HepG2 (cell line): ENCODE measurements around the gene PIEZO2. TPM values are rescaled to one million over a fixed set of nuclear protein-coding genes. Genes with fewer than 3 reads are reported as not detected.

ENCODE experiments used
- ATAC-seq: fragments of 200-7000 bp; cut with Tn5 transposase; 3 replicates; pipeline ENCODE4 v1.9.1; 2020; ENCODE audit warnings: mild to moderate bottlenecking, moderate library complexity
- BruUV-seq: library from RNA; stranded (reverse); fragments of 400-500 nt; replicated peaks from 2 replicates; lab custom pipeline; 2021; lab: Mats Ljungman, UMichigan
- CTCF ChIA-PET: fragments of 300-600 bp; formaldehyde crosslinking; extraction: SDS; loops from one replicate; lab custom pipeline; 2021; ENCODE audit warnings: low total read pairs, inconsistent platforms, low intra/inter-chr PET ratio; lab: Yijun Ruan, JAX
- POLR2A ChIA-PET: fragments of 350-600 bp; sonication (Branson Sonifier 250); formaldehyde crosslinking; loops from one replicate; lab custom pipeline; 2020; ENCODE audit warnings: antibody characterized with exemption, inconsistent platforms; lab: Yijun Ruan, JAX
- DNase-seq: peaks from one replicate; pipeline ENCODE4 v3.0.0-alpha.2; 2015; ENCODE audit warnings: low spot score
- FAIRE-seq: peaks from 3 replicates; lab custom pipeline; 2011; peaks lifted over from hg19 to GRCh38; lab: Jason Lieb, UNC
- H2AFZ ChIP-seq: one replicate; pipeline ENCODE4 v1.6.1; 2011; ENCODE audit warnings: low read length, inconsistent platforms
- H3K27ac ChIP-seq: fragments of 300-600 bp; 3 replicates; pipeline ENCODE4 v1.8.0; 2011; ENCODE audit warnings: mixed run types, mild to moderate bottlenecking, mixed read lengths, low read length, inconsistent platforms; ENCODE audit not compliant: insufficient read depth; ENCODE audit errors: extremely low read length
- H3K27me3 ChIP-seq, 2 experiments: fragments of 200-600 bp in 1 of 2; 2 replicates in 1 of 2; 3 replicates in 1 of 2; pipeline versions ENCODE4 v1.6.0 to v1.8.0; 2011; ENCODE audit warnings: low read length in 2 of 2, mild to moderate bottlenecking in 2 of 2, moderate library complexity in 2 of 2, inconsistent platforms in 1 of 2; ENCODE audit not compliant: insufficient read depth in 2 of 2, control insufficient read depth in 1 of 2
- H3K36me3 ChIP-seq, 2 experiments: fragments of 200-600 bp in 1 of 2; replicated peaks in 1 of 2; 2 replicates in 1 of 2; 3 replicates in 1 of 2; pipeline versions ENCODE4 v1.5.1 to v1.8.0; 2011; ENCODE audit warnings: low read length in 2 of 2, inconsistent platforms in 1 of 2; ENCODE audit not compliant: insufficient read depth in 2 of 2, control insufficient read depth in 1 of 2
- H3K4me1 ChIP-seq: 2 replicates; pipeline ENCODE4 v1.5.1; 2012; ENCODE audit warnings: low read length, inconsistent platforms; ENCODE audit not compliant: insufficient read depth
- H3K4me2 ChIP-seq: 2 replicates; pipeline ENCODE4 v1.6.0; 2011; ENCODE audit warnings: low read depth, low read length, inconsistent platforms
- H3K4me3 ChIP-seq, 3 experiments: fragments of 200-600 bp in 1 of 3; sonication (generic), shearing (Covaris generic) in 1 of 3; replicated peaks in 1 of 3; 2 replicates each; pipeline ENCODE4 v1.5.1; 2011 to 2016; ENCODE audit warnings: low read length in 3 of 3, inconsistent platforms in 2 of 3, low read depth in 2 of 3, mild to moderate bottlenecking in 2 of 3, control low read depth in 1 of 3, mixed read lengths in 1 of 3; ENCODE audit not compliant: insufficient read depth in 1 of 3
- H3K79me2 ChIP-seq: one replicate; pipeline ENCODE4 v1.6.1; 2011; ENCODE audit warnings: low read length, inconsistent platforms; ENCODE audit not compliant: insufficient read depth
- H3K9ac ChIP-seq: 2 replicates; pipeline ENCODE4 v1.6.0; 2011; ENCODE audit warnings: mild to moderate bottlenecking, low read depth, low read length, inconsistent platforms; ENCODE audit not compliant: insufficient read depth
- H3K9me3 ChIP-seq: 2 replicates; pipeline ENCODE4 v1.5.1; 2012; ENCODE audit warnings: mild to moderate bottlenecking, low read length
- H4K20me1 ChIP-seq: 2 replicates; pipeline ENCODE4 v1.6.0; 2011; ENCODE audit warnings: inconsistent platforms, mild to moderate bottlenecking, low read length, moderate library complexity; ENCODE audit not compliant: insufficient read depth
- ZNF639 ChIP-seq: conservative IDR thresholded peaks from 2 replicates; pipeline ENCODE4 v1.6.1; 2018; ENCODE audit warnings: missing genetic modification reagents
- WGBS: methylation state at CpG from one replicate; pipeline ENCODE4 v1.1.6; 2017; ENCODE audit warnings: low lambda C conversion rate; 5-methylcytosine and 5-hydroxymethylcytosine counted together
- in situ Hi-C: cut with HindIII; loops from 2 replicates; pipeline ENCODE4 v1.10.0; 2017; ENCODE audit warnings: low pct_unique_long_range_greater_than_20kb; ENCODE audit not compliant: extremely low pct_ligation_motif_present
- intact Hi-C: fragments of 100-400 bp; cut with micrococcal nuclease; formaldehyde crosslinking; loops from one replicate; pipeline ENCODE4 v1.10.0; 2022; ENCODE audit not compliant: unreplicated experiment
- polyA plus RNA-seq, 8 experiments: library from polyadenylated mRNA; depleted of rRNA in 3 of 8; stranded (reverse) in 7 of 8; unstranded in 1 of 8; fragments of >200 nt; fragmentation: Illumina TruSeq in 4 of 8; extraction: Trizol in 4 of 8; gene quantifications; 2 replicates each; pipeline versions ENCODE4 v1.2.1 to v1.2.3, GENCODE V29; 2011 to 2016; ENCODE audit warnings: low read depth in 4 of 8, missing spikeins in 1 of 8, mixed read lengths in 1 of 8; ENCODE audit not compliant: insufficient read depth in 1 of 8
- total RNA-seq, 5 experiments: library from RNA; depleted of rRNA; stranded (reverse); fragments of >200 nt; fragmentation: Illumina TruSeq; extraction: Trizol; gene quantifications; 2 replicates each; pipeline ENCODE4 v1.2.3, GENCODE V29; 2016; ENCODE audit warnings: low read depth in 1 of 5
- TF ChIP-seq, protein P1 (sequence below): sonication (generic); formaldehyde crosslinking; IDR thresholded peaks from 2 replicates; pipeline ENCODE4 v1.4.0; 2020; ENCODE audit warnings: mild to moderate bottlenecking, missing genetic modification reagents

PIEZO2 gene
- total and polyA plus RNA-seq, 2 of the 13 experiments (the other 11 are each of a cell fraction or from before 2014, with no cell fraction given) = 15.2 to 27.2 TPM

GRCh38 chr18:11146947-11147345 lies 2.4 kb downstream of the PIEZO2 start:
- Histone ChIP-seq H3K36me3 (no peaks in the 10 kb centered on the region; a peak in 1 of 5 replicates), H3K79me2 (peaks cover 22% of the 10 kb centered on the region), H3K27me3 (0 out of 5 replicates have a peak, but pooled peaks cover 0 to 3% of the 10 kb centered on the region in 2 experiments), H2AFZ (no peak overlapping the region), H3K4me3 (peak overlapping the region; percentile 57 to 71 (median 64); a peak in 5 of 6 replicates), H3K9me3 (no peaks in the 10 kb centered on the region), H3K4me2 (peak overlapping the region; percentile 81), H3K4me1 (peaks cover 55% of the 10 kb centered on the region), H4K20me1 (no peaks in the 10 kb centered on the region), H3K27ac (no peak overlapping the region), H3K9ac (peak overlapping the region; percentile 26; the same call in 1 of the 2 replicates)
- TF ChIP-seq, protein P1, sequence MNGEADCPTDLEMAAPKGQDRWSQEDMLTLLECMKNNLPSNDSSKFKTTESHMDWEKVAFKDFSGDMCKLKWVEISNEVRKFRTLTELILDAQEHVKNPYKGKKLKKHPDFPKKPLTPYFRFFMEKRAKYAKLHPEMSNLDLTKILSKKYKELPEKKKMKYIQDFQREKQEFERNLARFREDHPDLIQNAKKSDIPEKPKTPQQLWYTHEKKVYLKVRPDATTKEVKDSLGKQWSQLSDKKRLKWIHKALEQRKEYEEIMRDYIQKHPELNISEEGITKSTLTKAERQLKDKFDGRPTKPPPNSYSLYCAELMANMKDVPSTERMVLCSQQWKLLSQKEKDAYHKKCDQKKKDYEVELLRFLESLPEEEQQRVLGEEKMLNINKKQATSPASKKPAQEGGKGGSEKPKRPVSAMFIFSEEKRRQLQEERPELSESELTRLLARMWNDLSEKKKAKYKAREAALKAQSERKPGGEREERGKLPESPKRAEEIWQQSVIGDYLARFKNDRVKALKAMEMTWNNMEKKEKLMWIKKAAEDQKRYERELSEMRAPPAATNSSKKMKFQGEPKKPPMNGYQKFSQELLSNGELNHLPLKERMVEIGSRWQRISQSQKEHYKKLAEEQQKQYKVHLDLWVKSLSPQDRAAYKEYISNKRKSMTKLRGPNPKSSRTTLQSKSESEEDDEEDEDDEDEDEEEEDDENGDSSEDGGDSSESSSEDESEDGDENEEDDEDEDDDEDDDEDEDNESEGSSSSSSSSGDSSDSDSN = 0 out of 2 replicates have a peak, but pooled peaks have one; percentile 4
- TF ChIP-seq ZNF639 (CRISPR knock-in tag) = no peak
- ChIA-PET CTCF (no interaction called here), POLR2A (interaction anchor here (1.1 to 2.2 kb wide), 3 partner anchors 105 to 146 kb away, joined by 4 to 7 read pairs (median 6); no protein-coding TSS in a partner anchor)
- ATAC-seq (no peak), DNase-seq (no peak), FAIRE-seq (no peak)
- intact Hi-C loops (loop anchor here (2.0 to 5.0 kb wide), 2 partner anchors 35 to 106 kb away; no protein-coding TSS in a partner anchor), in situ Hi-C loops (loop anchor here (5.0 kb wide), 1 partner anchor 105 kb away; no protein-coding TSS in a partner anchor)
- no TSS peak for BruUV-seq
- 40% methylated on average over 10 of the region's 15 CpGs for WGBS
